ENCODE results near the gene GAS7.

DNA sequence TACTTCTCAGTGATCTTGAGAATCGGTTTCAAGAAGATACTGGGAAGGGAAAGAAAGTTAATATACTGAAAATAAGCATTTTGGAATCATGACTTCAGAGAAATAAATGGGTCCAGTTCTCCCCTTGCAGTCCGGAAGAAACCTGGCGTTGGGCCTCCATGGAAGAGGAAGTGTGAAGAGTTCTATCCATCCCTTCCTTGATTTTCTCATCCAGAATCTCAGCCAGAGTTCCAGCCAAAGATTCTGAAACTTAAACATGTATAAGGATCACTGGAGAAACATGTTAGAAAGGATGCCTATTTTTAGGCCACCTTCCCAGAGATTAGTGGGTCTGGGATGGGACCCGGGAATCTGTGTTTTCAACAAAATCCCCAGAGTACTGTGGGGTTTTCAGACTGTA is 8.7 kb upstream of the GAS7 start:
- TF ChIP-seq, protein P1, sequence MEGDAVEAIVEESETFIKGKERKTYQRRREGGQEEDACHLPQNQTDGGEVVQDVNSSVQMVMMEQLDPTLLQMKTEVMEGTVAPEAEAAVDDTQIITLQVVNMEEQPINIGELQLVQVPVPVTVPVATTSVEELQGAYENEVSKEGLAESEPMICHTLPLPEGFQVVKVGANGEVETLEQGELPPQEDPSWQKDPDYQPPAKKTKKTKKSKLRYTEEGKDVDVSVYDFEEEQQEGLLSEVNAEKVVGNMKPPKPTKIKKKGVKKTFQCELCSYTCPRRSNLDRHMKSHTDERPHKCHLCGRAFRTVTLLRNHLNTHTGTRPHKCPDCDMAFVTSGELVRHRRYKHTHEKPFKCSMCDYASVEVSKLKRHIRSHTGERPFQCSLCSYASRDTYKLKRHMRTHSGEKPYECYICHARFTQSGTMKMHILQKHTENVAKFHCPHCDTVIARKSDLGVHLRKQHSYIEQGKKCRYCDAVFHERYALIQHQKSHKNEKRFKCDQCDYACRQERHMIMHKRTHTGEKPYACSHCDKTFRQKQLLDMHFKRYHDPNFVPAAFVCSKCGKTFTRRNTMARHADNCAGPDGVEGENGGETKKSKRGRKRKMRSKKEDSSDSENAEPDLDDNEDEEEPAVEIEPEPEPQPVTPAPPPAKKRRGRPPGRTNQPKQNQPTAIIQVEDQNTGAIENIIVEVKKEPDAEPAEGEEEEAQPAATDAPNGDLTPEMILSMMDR (conservative IDR thresholded peaks at IDR 0.05 in 1 of 2, IDR thresholded peaks at IDR 0.05 in 1 of 2; ENCODE audit: extremely low read depth in 1 of 2, insufficient read depth in 1 of 2, low read depth in 1 of 2, low read length in 2 of 2) = no peak
- TF ChIP-seq EZH2 (IDR thresholded peaks at IDR 0.05; ENCODE audit: borderline replicate concordance, low read length) = no peak
